Stimulated activated CD8-positive, alpha-beta memory T cell treated with anti-CD3 and anti-CD28 coated beads, Interleukin-15, amount 100 ng/mL, for 48 hours (primary cell): ENCODE results near the gene TMCO2.

ENCODE experiments used
- DNase-seq, 2 donors: peaks; one replicate each; pipeline ENCODE4 v3.0.0-alpha.2; 2020; ENCODE audit warnings: low read depth in 2 of 2

Gene TMCO2

GRCh38 chr1:40257688-40258444 is 10.1 kb downstream of the TMCO2 start, which contains the start of gene ZMPSTE24:
Gene ZMPSTE24 (plus strand): TSS chr1:40258236. CDS start chr1:40258272, 36 bp downstream.
- peak; percentile 93 for DNase-seq

GRCh38 chr1:40258445-40258769 is 10.7 kb downstream of the TMCO2 start:
- DNase-seq: no peak

DNA sequence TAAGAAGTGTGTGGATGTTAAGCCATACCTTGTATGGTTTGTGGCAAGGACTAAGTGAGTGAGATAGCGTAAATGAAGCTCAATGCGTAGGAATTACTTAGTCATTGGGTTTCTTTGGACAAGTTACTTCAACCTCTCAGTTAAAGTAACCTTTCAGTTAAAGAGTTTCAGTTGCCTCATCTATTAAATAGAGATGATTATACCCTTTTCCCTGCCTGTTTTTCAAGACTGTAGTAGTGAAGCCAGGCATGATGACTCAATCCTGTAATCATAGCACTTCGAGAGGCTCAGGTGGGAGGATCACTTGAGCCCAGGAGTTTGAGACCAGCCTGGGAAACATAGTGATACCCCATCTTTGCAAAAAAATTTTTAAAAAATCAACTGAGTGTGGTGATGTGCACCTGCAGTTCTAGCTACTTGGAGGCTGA is 16.6 kb downstream of the TMCO2 start:
- DNase-seq: no peak

GRCh38 chr1:40265298-40265697 is 17.6 kb downstream of the TMCO2 start:
- no peak for DNase-seq

- no peak for DNase-seq
Measured at GRCh38 chr1:40265919-40266318, 18.2 kb downstream of the TMCO2 start.

- no peak for DNase-seq
Measured at GRCh38 chr1:40266786-40267535, 19.2 kb downstream of the TMCO2 start.

DNA sequence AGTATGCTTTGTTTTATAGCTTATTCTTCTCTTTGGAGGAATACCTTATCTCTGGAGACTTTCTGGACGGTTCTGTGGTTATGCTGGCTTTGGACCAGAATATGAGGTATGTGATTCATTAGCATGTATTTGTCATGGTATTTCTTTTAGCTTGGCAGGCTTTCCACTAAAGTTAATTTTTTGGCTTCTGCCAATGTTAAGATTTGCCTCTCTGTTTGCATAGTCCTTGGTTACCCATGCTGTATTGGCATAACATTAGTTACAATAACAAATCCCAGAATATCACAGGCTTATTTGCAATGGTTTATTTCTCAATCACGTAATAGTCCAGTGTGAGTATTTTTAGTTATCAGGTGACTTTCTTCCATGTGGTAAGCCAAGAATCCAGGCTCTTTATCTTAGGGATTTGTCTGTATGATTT is 20.0 kb downstream of the TMCO2 start:
- no peak for DNase-seq

- no peak for DNase-seq
Measured at GRCh38 chr1:40268211-40268610, 20.5 kb downstream of the TMCO2 start.

GRCh38 chr1:40270152-40270834 is 22.6 kb downstream of the TMCO2 start:
- no peak for DNase-seq

GRCh38 chr1:40272653-40273213 is 25.0 kb downstream of the TMCO2 start:
- no peak for DNase-seq

DNA sequence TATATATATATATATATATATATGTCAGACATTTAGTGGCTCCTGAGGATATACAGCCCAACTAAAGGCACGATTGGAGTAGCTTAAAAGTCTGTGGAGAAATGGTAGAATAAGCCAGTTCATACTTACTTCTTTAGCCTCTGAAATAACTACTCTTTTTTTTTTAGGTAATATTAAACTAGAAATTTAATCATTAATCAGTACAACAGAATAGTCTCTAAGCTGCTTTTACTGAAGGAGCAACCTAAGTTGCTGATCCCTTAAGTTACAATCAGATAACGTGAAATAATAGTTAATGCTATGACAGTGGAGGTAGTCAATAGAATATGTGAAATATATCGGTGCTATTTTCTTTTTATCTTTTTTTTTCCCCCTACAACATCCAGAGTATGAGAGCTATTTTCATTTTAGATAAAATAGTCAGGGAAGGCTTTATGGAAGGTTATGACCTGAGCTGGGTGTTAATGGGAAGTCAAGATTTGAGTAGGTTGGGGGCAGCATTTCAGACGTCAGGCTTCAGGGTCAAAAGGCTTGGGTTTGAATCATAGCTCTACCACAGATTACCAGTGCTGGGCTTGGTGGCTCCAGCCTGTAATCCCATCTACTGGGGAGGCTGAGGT is 25.9 kb downstream of the TMCO2 start:
- DNase-seq: no peak

- DNase-seq: no peak
Measured at GRCh38 chr1:40274331-40274730, 26.6 kb downstream of the TMCO2 start.

- DNase-seq: no peak
Measured at GRCh38 chr1:40276122-40276521, 28.4 kb downstream of the TMCO2 start.

DNA sequence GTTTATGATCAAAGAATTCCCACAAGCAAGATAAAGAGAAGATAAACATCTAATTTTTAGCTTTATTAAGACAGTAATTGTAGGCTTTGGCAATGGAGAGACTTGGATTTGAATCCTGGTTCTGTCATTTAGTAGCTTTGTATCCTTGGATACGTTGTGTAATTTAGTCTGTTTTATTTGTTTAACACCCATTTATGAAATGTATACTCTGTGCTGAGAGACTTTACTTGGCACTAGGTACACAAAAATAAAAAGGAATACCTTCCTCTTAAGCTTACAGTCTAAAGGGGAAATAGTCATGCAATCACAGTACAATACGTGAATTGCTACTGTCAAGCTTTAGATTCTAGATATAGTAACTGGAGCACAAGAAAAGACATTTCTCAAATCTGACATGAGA is 34.1 kb downstream of the TMCO2 start:
- no peak for DNase-seq

DNA sequence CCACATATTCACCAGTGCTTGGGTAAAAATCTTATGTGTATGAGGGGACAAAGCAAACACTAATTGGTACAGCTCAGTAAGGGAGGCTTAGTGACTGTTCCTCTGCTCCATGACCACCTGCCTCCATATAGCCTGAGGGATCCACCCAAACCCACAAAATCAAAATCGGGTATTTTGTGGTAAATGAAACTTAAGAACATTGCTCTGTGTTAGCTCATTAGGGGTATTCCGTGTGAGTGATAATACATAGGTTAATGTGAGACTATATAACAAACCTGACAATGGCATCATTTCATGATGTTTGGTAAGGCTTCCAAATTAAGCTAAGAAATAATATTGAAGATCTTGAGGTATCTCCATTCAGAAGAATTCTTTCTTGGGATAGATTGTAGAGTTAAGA is 43.6 kb downstream of the TMCO2 start:
- no peak for DNase-seq

- no peak for DNase-seq
Measured at GRCh38 chr1:40299366-40300248, 51.9 kb downstream of the TMCO2 start.

- no peak for DNase-seq
Measured at GRCh38 chr1:40300249-40300567, 52.5 kb downstream of the TMCO2 start.

DNA sequence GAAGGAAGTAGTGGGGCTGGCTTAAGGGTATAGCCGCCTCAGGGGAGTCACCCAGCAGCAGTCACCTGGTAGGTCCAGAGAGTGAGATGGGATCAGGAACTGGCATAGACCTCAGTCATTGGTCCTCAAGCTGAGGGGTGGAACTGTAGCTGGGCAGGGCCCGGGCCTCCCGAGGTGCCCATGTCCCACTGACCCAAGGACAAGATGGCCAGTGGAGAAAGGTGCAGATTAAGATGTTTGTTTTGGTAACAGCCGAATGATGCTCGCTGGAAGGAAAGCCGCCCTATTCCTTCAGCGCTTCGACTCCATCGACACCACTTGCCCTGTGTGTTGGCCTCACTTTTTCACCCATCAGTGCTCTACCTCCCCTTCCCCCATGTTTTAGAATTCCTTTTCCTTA is 52.9 kb downstream of the TMCO2 start:
- DNase-seq: no peak

DNA sequence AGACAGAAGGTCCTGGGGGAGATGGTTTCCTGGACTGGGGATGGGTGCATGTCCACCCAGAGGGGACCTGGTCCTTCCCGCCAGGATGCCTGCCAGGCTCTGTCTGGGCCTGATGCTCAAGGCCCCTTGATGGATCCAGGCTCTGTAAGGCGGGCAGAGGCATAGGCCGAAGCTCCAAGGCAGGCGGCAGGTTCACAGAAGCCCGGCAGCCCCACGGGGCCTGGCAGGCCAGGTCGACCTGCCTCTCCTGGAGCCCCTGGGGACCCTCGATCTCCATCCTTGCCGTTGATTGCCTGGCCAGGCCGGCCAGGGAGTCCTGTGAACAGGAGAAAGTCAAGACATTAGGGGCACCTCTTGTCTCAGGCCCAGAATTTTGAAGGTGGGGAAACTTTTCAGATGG is 53.3 kb downstream of the TMCO2 start:
- DNase-seq: no peak
